ENCODE data around the gene TRIM33. TPM values are rescaled to one million over a fixed set of nuclear protein-coding genes. Genes with fewer than 3 reads are reported as not detected.

Gene TRIM33
- total RNA-seq, 3 donors from 2014 or later (not counting 1 experiment from before 2014, with no cell fraction given), result 70.6 to 91.5 (median 86.1) TPM

DNA sequence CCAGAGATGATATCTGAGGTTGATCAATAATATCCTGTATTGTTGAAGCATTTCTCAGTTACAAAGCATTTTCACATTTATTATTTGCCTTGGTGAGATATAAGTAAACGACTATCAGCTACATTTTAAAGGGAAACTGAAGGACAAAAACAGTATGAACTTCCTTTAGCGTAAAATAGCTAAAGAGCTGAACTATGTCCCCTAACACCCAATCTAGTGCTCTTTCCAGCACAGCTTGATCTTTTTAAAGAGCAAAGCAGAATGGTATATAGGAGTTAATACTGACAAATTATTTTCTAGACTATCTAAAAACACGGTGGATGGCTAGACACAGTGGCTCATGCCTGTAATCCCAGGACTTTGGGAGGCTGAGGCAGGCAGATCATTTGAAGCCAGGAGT is 3.5 kb downstream of the TRIM33 start:
- Mint-ChIP-seq H3K4me3 (peak overlapping the region; percentile 75), H3K4me1 (peaks cover 64 to 66% of the 10 kb centered on the region in 2 donors), H3K27ac (peak overlapping the region; percentile 84 to 100), H3K27me3 (ENCODE audit: low read depth in 2 of 2) (no peaks in the 10 kb centered on the region), H3K36me3 (no peaks in the 10 kb centered on the region), H3K9me3 (no peaks in the 10 kb centered on the region)
- Histone ChIP-seq H3K9me3 (ENCODE audit: control insufficient read depth, insufficient read depth, low read length) (no peaks in the 10 kb centered on the region), H3K27ac (ENCODE audit: low read length) (no peak overlapping the region), H3K36me3 (ENCODE audit: control insufficient read depth, insufficient read depth, low read length) (peaks cover 5% of the 10 kb centered on the region), H3K27me3 (ENCODE audit: control insufficient read depth, insufficient read depth, low read length) (no peaks in the 10 kb centered on the region), H3K4me1 (ENCODE audit: control insufficient read depth, insufficient read depth, low read length) (peaks cover 40% of the 10 kb centered on the region), H3K4me3 (ENCODE audit: low read length) (no peak overlapping the region)
- no peak for DNase-seq
- 54% methylated on average over 3 of the region's 3 CpGs for WGBS (ENCODE audit: insufficient coverage)
- ATAC-seq, result no peak
- TF ChIP-seq, protein P1, sequence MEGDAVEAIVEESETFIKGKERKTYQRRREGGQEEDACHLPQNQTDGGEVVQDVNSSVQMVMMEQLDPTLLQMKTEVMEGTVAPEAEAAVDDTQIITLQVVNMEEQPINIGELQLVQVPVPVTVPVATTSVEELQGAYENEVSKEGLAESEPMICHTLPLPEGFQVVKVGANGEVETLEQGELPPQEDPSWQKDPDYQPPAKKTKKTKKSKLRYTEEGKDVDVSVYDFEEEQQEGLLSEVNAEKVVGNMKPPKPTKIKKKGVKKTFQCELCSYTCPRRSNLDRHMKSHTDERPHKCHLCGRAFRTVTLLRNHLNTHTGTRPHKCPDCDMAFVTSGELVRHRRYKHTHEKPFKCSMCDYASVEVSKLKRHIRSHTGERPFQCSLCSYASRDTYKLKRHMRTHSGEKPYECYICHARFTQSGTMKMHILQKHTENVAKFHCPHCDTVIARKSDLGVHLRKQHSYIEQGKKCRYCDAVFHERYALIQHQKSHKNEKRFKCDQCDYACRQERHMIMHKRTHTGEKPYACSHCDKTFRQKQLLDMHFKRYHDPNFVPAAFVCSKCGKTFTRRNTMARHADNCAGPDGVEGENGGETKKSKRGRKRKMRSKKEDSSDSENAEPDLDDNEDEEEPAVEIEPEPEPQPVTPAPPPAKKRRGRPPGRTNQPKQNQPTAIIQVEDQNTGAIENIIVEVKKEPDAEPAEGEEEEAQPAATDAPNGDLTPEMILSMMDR (IDR thresholded peaks at IDR 0.05), result no peak
- intact Hi-C loops (cut with micrococcal nuclease), result loop anchor here (5.0 kb wide), 2 partner anchors 40 to 575 kb away; no protein-coding TSS in a partner anchor

DNA sequence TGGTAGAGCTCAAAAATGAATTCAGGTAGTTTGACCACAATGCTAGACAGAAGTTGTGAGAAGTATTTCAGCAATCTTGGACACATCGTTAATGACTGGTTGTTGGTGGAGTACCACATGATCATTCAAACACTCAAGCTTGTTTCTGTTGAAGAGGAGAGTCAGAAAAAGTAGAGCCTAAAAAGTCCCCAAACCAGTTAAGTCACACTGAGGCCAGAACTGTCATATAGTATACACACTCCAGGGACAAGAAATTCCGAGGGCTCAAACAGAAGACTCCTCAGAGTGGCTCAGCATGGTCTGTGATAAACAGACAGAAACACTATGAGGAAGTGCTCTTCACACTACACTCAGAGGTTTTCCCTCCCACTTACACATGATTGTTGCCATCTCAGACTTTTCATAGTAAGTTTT is 5.8 kb downstream of the TRIM33 start:
- TF ChIP-seq, protein P1 (IDR thresholded peaks at IDR 0.05), result no peak
- 50% methylated on average over 2 of the region's 2 CpGs for WGBS (ENCODE audit: insufficient coverage)
- Mint-ChIP-seq H3K27me3 (ENCODE audit: low read depth in 2 of 2) (no peaks in the 10 kb centered on the region), H3K4me3 (peak overlapping the region; percentile 26), H3K27ac (peak overlapping the region; percentile 84 to 100), H3K36me3 (no peaks in the 10 kb centered on the region), H3K9me3 (no peaks in the 10 kb centered on the region), H3K4me1 (peaks cover 62 to 70% of the 10 kb centered on the region in 2 donors)
- H3K9me3 ChIP-seq (ENCODE audit: control insufficient read depth, insufficient read depth, low read length), result no peaks in the 10 kb centered on the region
- intact Hi-C loops (cut with micrococcal nuclease), result loop anchor here (5.0 kb wide), 2 partner anchors 38 to 573 kb away; no protein-coding TSS in a partner anchor
- H3K27me3 ChIP-seq (ENCODE audit: control insufficient read depth, insufficient read depth, low read length), result no peaks in the 10 kb centered on the region
- peaks cover 5% of the 10 kb centered on the region for H3K36me3 ChIP-seq (ENCODE audit: control insufficient read depth, insufficient read depth, low read length)
- no peak overlapping the region for H3K4me3 ChIP-seq (ENCODE audit: low read length)
- DNase-seq (no peak), ATAC-seq (peak; percentile 90 to 92 (median 92))
- H3K27ac ChIP-seq (ENCODE audit: low read length), result peak overlapping the region; percentile 42
- peaks cover 30% of the 10 kb centered on the region for H3K4me1 ChIP-seq (ENCODE audit: control insufficient read depth, insufficient read depth, low read length)

DNA sequence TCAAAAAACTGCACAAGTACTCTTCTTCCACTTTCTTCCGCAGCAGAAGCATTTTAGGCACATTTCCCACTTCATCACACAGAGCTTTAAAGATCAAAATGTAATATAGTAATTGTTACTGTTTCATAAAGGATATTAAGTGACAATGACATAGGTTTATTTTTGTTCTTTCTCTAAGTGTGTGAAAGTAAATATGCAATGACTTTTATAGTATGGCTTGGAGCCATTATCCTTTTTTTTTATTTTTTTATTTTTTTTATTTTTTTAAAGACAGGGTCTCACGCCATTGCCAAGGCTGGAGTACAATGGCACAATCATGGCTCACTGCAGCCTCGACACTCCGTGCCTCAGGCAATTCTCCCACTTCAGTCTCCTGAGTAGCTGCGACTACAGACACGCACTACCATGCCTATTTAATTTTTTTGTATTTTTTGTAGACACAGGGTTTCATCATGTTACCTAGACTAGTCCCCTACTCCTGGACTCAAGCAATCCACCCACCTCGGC is 7.0 kb downstream of the TRIM33 start:
- ATAC-seq (no peak), DNase-seq (no peak)
- peak overlapping the region; percentile 84 to 100 for H3K27ac Mint-ChIP-seq
- no peaks in the 10 kb centered on the region for H3K27me3 Mint-ChIP-seq (ENCODE audit: low read depth in 2 of 2)
- Histone ChIP-seq H3K4me3 (ENCODE audit: low read length) (no peak overlapping the region), H3K4me1 (ENCODE audit: control insufficient read depth, insufficient read depth, low read length) (peaks cover 19% of the 10 kb centered on the region), H3K9me3 (ENCODE audit: control insufficient read depth, insufficient read depth, low read length) (no peaks in the 10 kb centered on the region), H3K27ac (ENCODE audit: low read length) (no peak overlapping the region), H3K27me3 (ENCODE audit: control insufficient read depth, insufficient read depth, low read length) (no peaks in the 10 kb centered on the region), H3K36me3 (ENCODE audit: control insufficient read depth, insufficient read depth, low read length) (peaks cover 5% of the 10 kb centered on the region)
- peaks cover 61 to 67% of the 10 kb centered on the region in 2 donors for H3K4me1 Mint-ChIP-seq
- no peak overlapping the region for H3K4me3 Mint-ChIP-seq
- no peaks in the 10 kb centered on the region for H3K9me3 Mint-ChIP-seq
- no peaks in the 10 kb centered on the region for H3K36me3 Mint-ChIP-seq
- 98% methylated on average over 7 of the region's 7 CpGs for WGBS (ENCODE audit: insufficient coverage)
- TF ChIP-seq, protein P1 (IDR thresholded peaks at IDR 0.05), result no peak
- intact Hi-C loops (cut with micrococcal nuclease), result no loop called here

DNA sequence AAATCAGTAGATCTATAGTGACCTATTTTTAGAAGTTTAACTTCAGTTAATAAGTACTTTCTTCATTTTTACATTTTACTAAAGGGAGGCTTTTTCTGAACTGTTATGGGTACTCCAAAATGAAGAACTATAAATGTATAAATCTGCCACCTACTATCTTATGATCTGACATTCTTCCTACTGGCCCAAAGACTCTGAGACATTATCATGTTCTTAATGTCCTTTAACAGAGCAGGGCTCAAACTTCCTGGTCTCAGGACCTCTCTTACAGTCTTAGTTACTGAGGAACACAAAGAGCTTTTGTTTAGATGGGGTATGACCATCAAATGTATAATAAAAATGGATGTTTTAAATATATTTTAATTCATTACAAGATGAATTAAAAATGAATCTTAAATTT is 8.9 kb downstream of the TRIM33 start:
- H3K4me1 Mint-ChIP-seq, result peaks cover 54 to 63% of the 10 kb centered on the region in 2 donors
- H3K9me3 ChIP-seq (ENCODE audit: control insufficient read depth, insufficient read depth, low read length), result no peaks in the 10 kb centered on the region
- DNase-seq (no peak), ATAC-seq (no peak)
- no peak overlapping the region for H3K4me3 ChIP-seq (ENCODE audit: low read length)
- H3K36me3 ChIP-seq (ENCODE audit: control insufficient read depth, insufficient read depth, low read length), result peaks cover 5% of the 10 kb centered on the region
- H3K36me3 Mint-ChIP-seq, result no peaks in the 10 kb centered on the region
- intact Hi-C loops (cut with micrococcal nuclease), result no loop called here
- peaks cover 12% of the 10 kb centered on the region for H3K4me1 ChIP-seq (ENCODE audit: control insufficient read depth, insufficient read depth, low read length)
- peak overlapping the region; percentile 39 to 67 for H3K27ac Mint-ChIP-seq
- TF ChIP-seq, protein P1 (IDR thresholded peaks at IDR 0.05), result no peak
- no peaks in the 10 kb centered on the region for H3K27me3 ChIP-seq (ENCODE audit: control insufficient read depth, insufficient read depth, low read length)
- no peaks in the 10 kb centered on the region for H3K27me3 Mint-ChIP-seq (ENCODE audit: low read depth in 2 of 2)
- H3K4me3 Mint-ChIP-seq, result no peak overlapping the region
- H3K9me3 Mint-ChIP-seq, result no peaks in the 10 kb centered on the region
- no peak overlapping the region for H3K27ac ChIP-seq (ENCODE audit: low read length)
